ENCODE data around the gene MAPRE3. TPM values are rescaled to one million over a fixed set of nuclear protein-coding genes. Genes with fewer than 3 reads are reported as not detected.

Gene MAPRE3
- total RNA-seq, 2 experiments from 2014 or later = 3.4 to 4.5 TPM

DNA sequence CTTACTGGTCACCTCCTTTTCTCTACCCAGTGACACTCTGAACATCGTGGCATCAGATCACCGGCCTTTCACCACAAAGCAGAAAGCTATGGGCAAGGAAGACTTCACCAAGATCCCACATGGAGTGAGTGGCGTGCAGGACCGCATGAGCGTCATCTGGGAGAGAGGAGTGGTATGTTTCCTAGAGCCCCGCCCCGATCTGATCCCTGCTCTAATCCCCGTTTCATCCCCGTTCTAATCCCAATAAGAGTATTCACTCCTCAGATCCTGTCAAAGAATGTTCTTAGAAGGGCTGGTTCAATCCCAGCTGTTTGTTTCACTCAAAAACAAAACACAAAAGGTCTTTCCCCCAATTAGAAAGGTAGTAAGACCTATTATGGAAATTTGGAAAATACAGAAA, 30.4 kb upstream of the MAPRE3 start:
- TF ChIP-seq, protein P1, sequence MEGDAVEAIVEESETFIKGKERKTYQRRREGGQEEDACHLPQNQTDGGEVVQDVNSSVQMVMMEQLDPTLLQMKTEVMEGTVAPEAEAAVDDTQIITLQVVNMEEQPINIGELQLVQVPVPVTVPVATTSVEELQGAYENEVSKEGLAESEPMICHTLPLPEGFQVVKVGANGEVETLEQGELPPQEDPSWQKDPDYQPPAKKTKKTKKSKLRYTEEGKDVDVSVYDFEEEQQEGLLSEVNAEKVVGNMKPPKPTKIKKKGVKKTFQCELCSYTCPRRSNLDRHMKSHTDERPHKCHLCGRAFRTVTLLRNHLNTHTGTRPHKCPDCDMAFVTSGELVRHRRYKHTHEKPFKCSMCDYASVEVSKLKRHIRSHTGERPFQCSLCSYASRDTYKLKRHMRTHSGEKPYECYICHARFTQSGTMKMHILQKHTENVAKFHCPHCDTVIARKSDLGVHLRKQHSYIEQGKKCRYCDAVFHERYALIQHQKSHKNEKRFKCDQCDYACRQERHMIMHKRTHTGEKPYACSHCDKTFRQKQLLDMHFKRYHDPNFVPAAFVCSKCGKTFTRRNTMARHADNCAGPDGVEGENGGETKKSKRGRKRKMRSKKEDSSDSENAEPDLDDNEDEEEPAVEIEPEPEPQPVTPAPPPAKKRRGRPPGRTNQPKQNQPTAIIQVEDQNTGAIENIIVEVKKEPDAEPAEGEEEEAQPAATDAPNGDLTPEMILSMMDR (IDR thresholded peaks at IDR 0.05) = no peak
- intact Hi-C loops (cut with DNase I, micrococcal nuclease) = loop anchor here (5.0 kb wide), 1 partner anchor 333 kb away; no protein-coding TSS in a partner anchor

DNA sequence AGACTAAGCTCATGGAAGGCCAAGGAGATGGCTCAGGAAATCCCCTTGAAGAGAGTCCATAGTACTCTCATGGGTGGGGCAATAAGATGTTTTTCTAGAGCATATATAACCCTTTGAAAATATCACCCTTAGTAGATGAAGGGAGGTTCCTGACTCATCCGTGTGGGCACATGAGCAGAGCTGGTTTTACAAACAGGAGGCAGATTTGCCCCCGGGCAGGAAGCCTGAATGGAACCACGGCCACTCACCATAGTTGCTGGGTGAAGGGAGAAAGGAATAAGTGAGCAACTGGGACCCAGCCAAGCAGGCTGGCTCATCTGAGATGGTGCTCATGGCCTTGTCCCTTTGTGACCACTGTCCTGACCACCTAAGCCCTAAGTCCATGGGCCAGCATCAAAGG, 29.0 kb upstream of the MAPRE3 start:
- Histone ChIP-seq H3K4me3 (ENCODE audit: low read length) (no peak overlapping the region), H3K27me3 (ENCODE audit: control insufficient read depth in 1 of 2, insufficient read depth in 2 of 2, low read length in 2 of 2) (no peaks in the 10 kb centered on the region), H3K4me1 (ENCODE audit: insufficient read depth, low read length) (peaks cover 6% of the 10 kb centered on the region), H3K36me3 (ENCODE audit: insufficient read depth, low read length) (no peaks in the 10 kb centered on the region), H3K9me3 (ENCODE audit: control insufficient read depth in 1 of 2, insufficient read depth in 1 of 2, low read length in 2 of 2) (no peaks in the 10 kb centered on the region), H3K27ac (ENCODE audit: low read depth in 1 of 2, low read length in 2 of 2) (no peak overlapping the region)
- Mint-ChIP-seq H3K27ac (no peak overlapping the region), H3K9me3 (no peaks in the 10 kb centered on the region), H3K36me3 (ENCODE audit: low read depth) (no peaks in the 10 kb centered on the region), H3K4me3 (no peak overlapping the region), H3K27me3 (peaks cover 18% of the 10 kb centered on the region), H3K4me1 (ENCODE audit: low read depth) (no peaks in the 10 kb centered on the region)
- CTCF ChIA-PET = interaction anchor here (2.9 kb wide), 1 partner anchor 95 kb away, joined by 10 read pairs; no protein-coding TSS in a partner anchor
- intact Hi-C loops (cut with DNase I, micrococcal nuclease) = loop anchor here (5.0 kb wide), 1 partner anchor 334 kb away; no protein-coding TSS in a partner anchor
- DNase-seq (no peak), ATAC-seq (ENCODE audit: poor library complexity) (no peak)
- TF ChIP-seq, protein P1 (IDR thresholded peaks at IDR 0.05) = no peak
- POLR2A ChIA-PET = interaction anchor here (0.8 kb wide), 1 partner anchor 95 kb away, joined by 3 read pairs; no protein-coding TSS in a partner anchor

More for the DNA sequence above, 30.4 kb upstream of the MAPRE3 start:
- Mint-ChIP-seq H3K27ac (no peak overlapping the region), H3K9me3 (no peaks in the 10 kb centered on the region), H3K4me1 (ENCODE audit: low read depth) (no peaks in the 10 kb centered on the region), H3K27me3 (peaks cover 15% of the 10 kb centered on the region), H3K4me3 (no peak overlapping the region), H3K36me3 (ENCODE audit: low read depth) (no peaks in the 10 kb centered on the region)
- ChIA-PET CTCF (interaction anchor here (2.9 kb wide), 1 partner anchor 94 kb away, joined by 10 read pairs; no protein-coding TSS in a partner anchor), POLR2A (no interaction called here)
- Histone ChIP-seq H3K27me3 (ENCODE audit: control insufficient read depth in 1 of 2, insufficient read depth in 2 of 2, low read length in 2 of 2) (peaks cover 0 to 3% of the 10 kb centered on the region in 2 experiments), H3K4me3 (ENCODE audit: low read length) (no peak overlapping the region), H3K27ac (ENCODE audit: low read depth in 1 of 2, low read length in 2 of 2) (no peak overlapping the region), H3K4me1 (ENCODE audit: insufficient read depth, low read length) (peaks cover 6% of the 10 kb centered on the region), H3K9me3 (ENCODE audit: control insufficient read depth in 1 of 2, insufficient read depth in 1 of 2, low read length in 2 of 2) (no peaks in the 10 kb centered on the region), H3K36me3 (ENCODE audit: insufficient read depth, low read length) (no peaks in the 10 kb centered on the region)
- DNase-seq (no peak), ATAC-seq (ENCODE audit: poor library complexity) (no peak)

DNA sequence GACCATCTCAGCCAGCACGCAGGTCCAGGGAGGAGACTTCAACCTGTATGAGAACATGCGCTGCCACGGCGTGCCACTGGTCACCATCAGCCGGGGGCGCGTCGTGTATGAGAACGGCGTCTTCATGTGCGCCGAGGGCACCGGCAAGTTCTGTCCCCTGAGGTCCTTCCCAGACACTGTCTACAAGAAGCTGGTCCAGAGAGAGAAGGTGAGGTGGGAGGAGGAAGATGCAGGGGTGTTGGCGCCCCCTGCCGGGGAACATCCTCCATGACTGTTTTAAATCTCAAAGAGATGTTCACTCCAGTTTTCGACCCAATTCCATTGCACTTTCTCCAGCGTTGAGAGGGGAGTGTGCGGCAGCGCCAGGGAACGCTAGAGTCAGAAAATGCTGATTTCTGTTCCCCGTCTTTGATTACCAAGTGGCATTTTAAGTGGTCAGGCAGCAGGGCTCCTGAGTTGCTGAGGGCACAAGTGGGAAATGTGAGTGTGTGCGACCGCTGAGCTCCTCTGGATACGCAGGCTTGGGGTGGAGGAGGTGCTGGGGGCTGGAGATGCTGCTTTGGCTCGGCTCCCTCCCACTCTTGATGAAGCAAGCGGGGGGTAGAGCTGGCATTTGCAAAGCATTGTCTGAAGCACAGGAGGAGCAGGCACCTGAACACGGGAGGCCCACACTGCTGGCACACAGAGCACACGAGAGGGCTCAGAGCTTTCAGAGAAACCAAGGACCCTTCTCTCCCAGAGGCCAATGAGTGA, 27.7 kb upstream of the MAPRE3 start:
- Mint-ChIP-seq H3K4me1 (ENCODE audit: low read depth) (no peaks in the 10 kb centered on the region), H3K9me3 (no peaks in the 10 kb centered on the region), H3K27ac (no peak overlapping the region), H3K4me3 (no peak overlapping the region), H3K27me3 (peaks cover 19% of the 10 kb centered on the region), H3K36me3 (ENCODE audit: low read depth) (no peaks in the 10 kb centered on the region)
- no peak overlapping the region for H3K27ac ChIP-seq (ENCODE audit: low read depth in 1 of 2, low read length in 2 of 2)
- TF ChIP-seq, protein P1 (IDR thresholded peaks at IDR 0.05) = peak; percentile 91
- no peaks in the 10 kb centered on the region for H3K27me3 ChIP-seq (ENCODE audit: control insufficient read depth in 1 of 2, insufficient read depth in 2 of 2, low read length in 2 of 2)
- no peak overlapping the region for H3K4me3 ChIP-seq (ENCODE audit: low read length)
- CTCF ChIA-PET = interaction anchor here (0.7 to 1.7 kb wide), 3 partner anchors 8 to 96 kb away, joined by 3 to 12 read pairs (median 3); no protein-coding TSS in a partner anchor
- peak; percentile 35 to 76 (median 50) for DNase-seq
- H3K9me3 ChIP-seq (ENCODE audit: control insufficient read depth in 1 of 2, insufficient read depth in 1 of 2, low read length in 2 of 2) = no peaks in the 10 kb centered on the region
- peaks cover 6% of the 10 kb centered on the region for H3K4me1 ChIP-seq (ENCODE audit: insufficient read depth, low read length)
- H3K36me3 ChIP-seq (ENCODE audit: insufficient read depth, low read length) = no peaks in the 10 kb centered on the region
- ATAC-seq (ENCODE audit: poor library complexity) = peak; percentile 52
- intact Hi-C loops (cut with DNase I, micrococcal nuclease) = loop anchor here (1.0 to 5.0 kb wide), 2 partner anchors 96 to 335 kb away; no protein-coding TSS in a partner anchor
- POLR2A ChIA-PET = no interaction called here
